PC-3 (cell line): Measurements from ENCODE around the gene PDE6C.

Experiments
- EZH2 ChIP-seq: fragments of 300-600 bp; sonication (generic); IDR thresholded peaks from one replicate; pipeline ENCODE4 v1.6.1; 2017; ENCODE audit warnings: antibody characterized with exemption, mild to moderate bottlenecking, low read length; ENCODE audit not compliant: unreplicated experiment
- TF ChIP-seq, protein P1 (sequence below): fragments of 300-600 bp; sonication (generic); conservative IDR thresholded peaks from 2 replicates; pipeline ENCODE4 v1.5.1; 2017; ENCODE audit warnings: antibody characterized with exemption, low read depth, mild to moderate bottlenecking, low read length

GRCh38 chr10:93579985-93580711, 32.2 kb upstream of the PDE6C start:
- TF ChIP-seq, protein P1, sequence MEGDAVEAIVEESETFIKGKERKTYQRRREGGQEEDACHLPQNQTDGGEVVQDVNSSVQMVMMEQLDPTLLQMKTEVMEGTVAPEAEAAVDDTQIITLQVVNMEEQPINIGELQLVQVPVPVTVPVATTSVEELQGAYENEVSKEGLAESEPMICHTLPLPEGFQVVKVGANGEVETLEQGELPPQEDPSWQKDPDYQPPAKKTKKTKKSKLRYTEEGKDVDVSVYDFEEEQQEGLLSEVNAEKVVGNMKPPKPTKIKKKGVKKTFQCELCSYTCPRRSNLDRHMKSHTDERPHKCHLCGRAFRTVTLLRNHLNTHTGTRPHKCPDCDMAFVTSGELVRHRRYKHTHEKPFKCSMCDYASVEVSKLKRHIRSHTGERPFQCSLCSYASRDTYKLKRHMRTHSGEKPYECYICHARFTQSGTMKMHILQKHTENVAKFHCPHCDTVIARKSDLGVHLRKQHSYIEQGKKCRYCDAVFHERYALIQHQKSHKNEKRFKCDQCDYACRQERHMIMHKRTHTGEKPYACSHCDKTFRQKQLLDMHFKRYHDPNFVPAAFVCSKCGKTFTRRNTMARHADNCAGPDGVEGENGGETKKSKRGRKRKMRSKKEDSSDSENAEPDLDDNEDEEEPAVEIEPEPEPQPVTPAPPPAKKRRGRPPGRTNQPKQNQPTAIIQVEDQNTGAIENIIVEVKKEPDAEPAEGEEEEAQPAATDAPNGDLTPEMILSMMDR = no peak
- no peak for TF ChIP-seq EZH2
